HFF-Myc (cell line): ENCODE data around the gene ZNF516.

Experiments used
- DNase-seq: peaks from one replicate; pipeline ENCODE4 v3.0.0-alpha.2; 2011; ENCODE audit warnings: low read depth; ENCODE audit errors: extremely low read depth
- H3K4me3 ChIP-seq: replicated peaks from 2 replicates; pipeline ENCODE4 v1.5.1; 2011; ENCODE audit warnings: low read depth, mild to moderate bottlenecking, control low read depth, low read length
- CTCF ChIP-seq: IDR thresholded peaks from 2 replicates; pipeline ENCODE4 v1.5.1; 2012; ENCODE audit warnings: mild to moderate bottlenecking, low read depth, low read length, control low read depth; ENCODE audit errors: missing control alignments

ZNF516 gene

GRCh38 chr18:76338619-76339245 is 156.3 kb downstream of the ZNF516 start:
- TF ChIP-seq CTCF, result no peak
- H3K4me3 ChIP-seq, result no peak overlapping the region
- no peak for DNase-seq

GRCh38 chr18:76338088-76338487 is 157.0 kb downstream of the ZNF516 start:
- TF ChIP-seq CTCF, result no peak
- H3K4me3 ChIP-seq, result no peak overlapping the region
- no peak for DNase-seq

GRCh38 chr18:76335859-76336640 is 159.0 kb downstream of the ZNF516 start:
- H3K4me3 ChIP-seq, result no peak overlapping the region
- no peak for TF ChIP-seq CTCF
- no peak for DNase-seq

- no peak for TF ChIP-seq CTCF
- no peak for DNase-seq
- no peak overlapping the region for H3K4me3 ChIP-seq
These were observed 166.9 kb downstream of the ZNF516 start for GRCh38 chr18:76328140-76328539.

- DNase-seq, result no peak
- TF ChIP-seq CTCF, result no peak
- no peak overlapping the region for H3K4me3 ChIP-seq
These were observed 171.2 kb downstream of the ZNF516 start for GRCh38 chr18:76323891-76324290.

GRCh38 chr18:76322686-76323085 is 172.4 kb downstream of the ZNF516 start:
- no peak for TF ChIP-seq CTCF
- H3K4me3 ChIP-seq, result no peak overlapping the region
- no peak for DNase-seq
